Islet of Langerhans (tissue), 1 donor: Measurements from ENCODE around the gene ATP8A1.
A peak's percentile ranks its signal among the peaks of the same experiment; 100 is the strongest.
"Not testable (repeated sequence)": the region's sequence is repeated elsewhere in the genome, so short reads cannot be mapped to it uniquely, and the experiment has no call there.

Experiments
- FAIRE-seq: peaks from one replicate; lab custom pipeline; 2011; peaks lifted over from hg19 to GRCh38; lab: Jason Lieb, UNC

Gene ATP8A1

DNA sequence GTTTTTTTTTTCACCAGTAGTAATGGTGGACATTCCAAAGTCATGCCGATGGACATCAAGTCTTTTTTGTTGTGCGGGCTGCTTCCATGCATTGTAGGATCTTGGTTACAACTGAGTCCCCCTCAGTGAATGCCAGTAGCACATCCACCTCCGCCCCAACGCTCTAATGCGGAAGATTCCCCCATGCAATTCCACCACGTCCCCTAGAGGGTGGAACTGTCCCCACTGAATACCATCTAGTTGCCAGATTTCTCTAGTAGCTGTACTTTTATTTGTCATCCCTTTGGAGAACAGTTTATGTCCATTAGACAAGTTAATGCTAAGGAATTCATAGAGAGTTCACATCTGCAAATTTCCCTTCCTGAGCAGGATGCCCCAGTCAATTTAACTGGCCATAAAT, 252.9 kb downstream of the ATP8A1 start:
- no peak for FAIRE-seq

DNA sequence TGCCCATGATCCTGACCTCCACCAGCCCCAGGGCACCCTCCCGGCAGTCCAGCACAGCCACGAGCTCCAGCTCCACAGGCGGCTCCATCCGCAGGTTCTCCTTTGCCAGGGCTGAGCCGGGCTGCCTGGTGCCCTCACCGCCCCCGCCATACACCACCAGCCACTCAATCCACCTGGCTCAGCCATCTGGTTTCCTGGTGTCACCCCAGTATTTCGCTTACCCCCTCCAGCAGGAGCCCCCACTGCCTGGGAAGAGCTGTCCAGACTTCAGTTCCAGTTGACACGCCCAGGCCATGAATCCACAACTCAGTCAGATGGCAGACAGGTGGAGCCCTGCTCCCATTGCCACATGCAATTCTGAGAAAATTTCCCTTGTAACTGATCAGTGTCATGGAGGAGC, 255.7 kb downstream of the ATP8A1 start:
- FAIRE-seq: no peak

DNA sequence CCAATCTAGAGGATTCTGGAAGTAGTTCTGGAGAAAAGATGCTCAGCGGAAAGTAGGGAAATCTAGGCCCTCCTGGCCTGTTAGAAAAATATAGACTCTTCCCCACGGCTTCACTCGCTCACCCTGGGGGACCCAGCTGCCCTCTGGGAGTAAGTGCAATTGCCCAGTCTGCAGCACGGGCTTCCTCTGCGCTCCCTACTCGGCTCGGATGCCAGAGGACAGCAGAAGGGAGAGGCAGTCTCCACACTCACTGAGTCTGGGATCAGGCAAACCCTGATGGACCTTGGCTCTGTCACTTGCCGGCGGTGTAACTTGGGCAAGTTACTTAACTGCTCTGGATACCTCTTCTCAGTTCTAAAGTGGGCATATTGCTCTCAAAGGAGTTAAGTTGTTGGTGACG, 257.5 kb downstream of the ATP8A1 start:
- FAIRE-seq: no peak

DNA sequence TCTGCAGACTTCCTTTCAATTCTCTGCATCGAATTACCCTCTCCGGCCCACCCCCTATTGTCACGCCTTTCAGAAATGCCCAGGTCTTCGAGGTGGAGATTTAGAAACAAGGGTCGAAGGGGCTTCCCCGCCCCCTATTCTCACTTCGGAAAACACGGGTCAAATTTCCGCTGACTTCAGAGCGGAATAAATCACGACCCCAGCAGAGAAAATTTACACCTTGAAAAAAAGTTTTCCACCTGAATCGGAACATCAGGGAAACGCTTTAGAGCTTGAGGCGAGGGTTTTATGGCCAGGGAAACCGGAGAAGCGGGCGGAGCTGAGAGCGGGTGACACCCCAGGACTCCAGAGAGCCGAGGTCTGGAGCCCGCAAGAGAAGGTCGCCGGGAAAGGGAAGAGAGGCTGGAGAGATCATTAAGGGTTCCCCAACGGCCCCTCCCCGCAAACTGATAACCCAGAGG, 258.0 kb downstream of the ATP8A1 start:
- FAIRE-seq: no peak

DNA sequence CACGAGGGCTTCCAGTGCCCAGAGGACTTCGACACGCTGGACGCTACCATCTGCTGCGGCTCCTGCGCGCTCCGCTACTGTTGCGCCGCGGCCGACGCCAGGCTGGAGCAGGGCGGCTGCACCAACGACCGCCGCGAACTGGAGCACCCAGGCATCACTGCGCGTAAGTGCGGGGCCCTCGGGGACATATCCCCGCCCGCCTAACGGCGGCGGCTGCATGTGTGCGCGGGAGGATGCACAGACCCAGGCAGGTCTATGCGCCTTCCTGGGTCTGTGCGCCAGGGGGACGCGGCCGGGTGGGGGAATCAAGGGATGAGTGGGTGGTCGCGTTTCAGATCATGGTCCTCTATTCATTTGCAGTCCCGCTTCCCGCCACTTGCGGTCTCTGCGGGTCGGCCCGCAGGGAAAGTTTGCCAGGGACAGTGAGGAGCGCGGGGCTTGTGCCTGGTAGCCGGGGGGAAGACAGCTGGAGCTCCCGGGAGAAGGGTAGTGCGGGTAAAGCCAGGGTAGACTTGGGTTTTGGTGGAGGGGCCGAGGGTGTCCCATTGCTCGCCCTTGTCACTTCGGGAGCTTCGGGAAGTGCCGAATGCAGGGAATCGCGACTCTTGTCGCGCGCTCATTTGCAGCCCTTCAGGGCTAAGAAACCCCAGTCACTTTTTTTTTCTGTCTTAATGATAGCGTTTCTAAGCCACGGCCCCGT, 258.6 kb downstream of the ATP8A1 start:
- FAIRE-seq: no peak

DNA sequence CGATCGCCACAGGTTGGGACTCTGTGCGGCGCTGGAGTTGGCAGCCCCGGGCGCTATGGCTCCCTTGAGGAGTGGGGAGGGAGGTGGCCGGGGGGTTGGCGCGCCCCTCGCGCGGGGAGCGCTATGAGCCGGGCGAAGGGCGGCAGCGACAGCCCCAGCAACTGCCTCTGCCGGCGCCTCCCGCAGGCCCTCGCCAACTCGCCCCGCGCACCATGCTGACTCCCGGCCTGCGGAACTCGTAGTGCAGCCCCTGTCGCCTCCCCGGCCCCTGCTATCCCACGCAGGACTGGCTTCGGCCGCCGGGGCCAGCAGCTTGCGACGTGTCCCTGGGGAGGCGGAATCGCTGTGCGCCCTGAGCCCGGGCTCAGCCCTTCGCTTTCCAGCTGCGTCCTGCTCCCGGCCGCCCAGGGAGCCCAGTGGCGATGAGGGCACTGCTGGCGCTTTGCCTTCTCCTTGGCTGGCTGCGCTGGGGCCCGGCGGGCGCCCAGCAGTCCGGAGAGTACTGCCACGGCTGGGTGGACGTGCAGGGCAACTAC, 259.2 kb downstream of the ATP8A1 start:
- FAIRE-seq: no peak

DNA sequence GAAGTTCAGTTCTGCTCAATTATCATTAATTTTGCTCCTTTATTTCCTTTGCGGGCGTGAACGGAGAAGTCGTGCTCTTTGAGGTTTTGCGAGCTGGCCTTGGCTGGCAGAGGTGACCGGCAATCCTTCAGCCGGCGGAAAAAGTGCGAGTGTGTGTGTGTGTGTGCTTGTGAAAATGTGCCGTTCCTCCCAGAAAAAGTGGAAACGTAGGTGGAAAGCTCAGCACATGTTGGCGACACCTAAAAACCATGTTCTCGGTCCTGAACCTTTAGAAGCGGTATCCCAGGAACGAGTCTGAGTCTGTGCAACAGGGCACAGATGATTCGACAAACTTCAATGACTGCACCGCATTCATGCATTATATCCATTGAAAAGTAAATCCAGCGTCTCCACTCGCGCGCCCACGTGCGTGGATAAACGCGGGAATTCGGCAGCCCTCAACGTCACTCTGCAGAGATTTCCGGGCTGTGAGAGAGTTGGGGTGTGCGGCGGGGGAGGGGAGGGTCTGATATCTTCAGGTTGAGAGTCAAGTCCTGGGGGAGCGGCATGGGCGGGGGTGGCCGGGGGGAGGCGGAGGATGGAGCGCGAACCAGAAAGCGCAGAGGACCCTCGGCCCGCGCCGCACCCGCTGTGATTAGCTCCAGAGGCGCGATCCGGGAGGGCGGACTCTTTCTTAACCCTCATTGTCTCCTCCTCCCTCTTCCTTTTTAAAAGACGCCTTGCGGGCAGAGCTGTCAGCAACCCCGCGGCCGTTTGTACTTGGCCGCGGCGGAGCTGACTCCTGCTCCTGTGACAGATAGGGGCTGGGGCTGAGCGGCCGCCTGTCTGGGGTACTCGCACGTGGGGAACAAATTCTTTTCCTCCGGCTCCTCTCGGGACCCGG, 259.9 kb downstream of the ATP8A1 start, which contains the start of gene SHISA3:
Gene SHISA3, plus strand, starts transcription at position 737 of the 883 bp plus-strand sequence. CDS start 569 bp downstream, outside the sequence.
- no peak for FAIRE-seq

DNA sequence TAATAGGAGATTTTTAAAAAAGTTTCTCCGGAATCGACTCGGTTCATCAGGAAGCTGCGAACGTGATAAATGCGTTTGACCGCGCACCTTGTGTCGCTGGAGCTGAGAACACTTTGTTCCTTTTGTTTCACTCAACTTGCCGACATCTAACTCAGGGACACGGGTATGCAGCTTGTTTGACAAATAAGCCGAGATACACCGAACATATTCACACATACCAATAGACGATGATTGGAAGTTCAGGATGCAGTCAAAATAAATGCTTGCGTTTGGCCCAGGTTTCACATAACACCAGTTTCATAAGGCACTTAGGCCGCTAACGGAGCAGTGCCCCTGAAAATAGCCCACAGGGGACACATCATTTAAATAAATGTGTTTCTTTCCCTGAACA, 260.5 kb downstream of the ATP8A1 start:
- no peak for FAIRE-seq

DNA sequence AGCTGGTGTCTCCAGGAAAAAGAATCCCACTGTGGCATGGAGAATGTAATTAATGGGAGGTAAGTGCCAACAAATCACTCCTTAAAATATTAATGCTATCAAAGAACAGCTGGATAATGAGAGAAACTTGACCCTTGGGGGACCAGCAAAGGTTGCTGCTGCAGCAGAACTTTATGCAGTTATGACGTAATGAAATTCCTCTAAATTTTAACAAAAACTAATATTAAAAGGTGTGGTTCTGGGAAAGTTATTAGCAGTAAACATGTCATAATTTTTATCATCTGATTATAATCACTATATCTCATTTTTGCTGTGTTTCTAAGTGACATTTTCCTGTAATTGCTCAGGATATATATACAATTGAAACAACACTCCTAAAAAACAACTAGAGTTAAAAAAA, 261.3 kb downstream of the ATP8A1 start:
- no peak for FAIRE-seq

DNA sequence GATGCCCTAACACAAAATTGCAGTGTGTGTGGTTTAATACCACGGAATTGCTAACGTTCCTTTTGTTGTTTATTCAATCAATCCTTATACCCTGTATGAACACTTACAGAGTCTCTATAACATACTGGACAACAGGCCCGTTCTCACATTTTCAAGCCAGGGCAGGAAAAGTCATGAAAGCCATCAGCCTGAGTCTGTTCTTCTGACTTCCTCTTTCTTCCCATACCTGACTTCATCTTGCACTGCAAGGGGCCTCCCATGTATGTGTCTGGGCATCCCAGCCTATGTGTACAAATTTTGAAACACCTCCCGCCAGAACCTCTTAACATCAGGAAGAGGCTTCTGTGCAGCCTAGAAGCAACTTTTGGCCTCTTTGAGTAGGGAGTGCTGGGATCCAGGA, 264.5 kb downstream of the ATP8A1 start:
- no peak for FAIRE-seq

DNA sequence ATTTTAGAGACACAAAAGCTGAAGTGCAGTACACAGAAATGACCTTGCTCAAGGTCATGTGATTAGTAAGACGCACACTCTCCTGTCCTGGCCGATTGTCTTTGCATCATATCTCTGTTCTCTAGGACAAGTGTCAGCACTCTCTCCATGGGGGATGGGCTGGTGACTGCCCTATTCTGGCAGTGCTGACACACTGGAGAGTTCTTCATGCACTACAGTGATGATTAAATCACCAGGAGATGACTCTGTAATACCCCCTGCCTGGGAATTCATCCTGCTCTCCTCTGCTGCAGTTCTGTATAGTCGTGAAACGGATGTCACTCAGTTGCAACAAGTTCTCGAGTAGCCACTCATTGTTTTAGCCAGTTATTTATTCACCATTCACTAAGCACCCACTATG, 264.9 kb downstream of the ATP8A1 start:
- no peak for FAIRE-seq

DNA sequence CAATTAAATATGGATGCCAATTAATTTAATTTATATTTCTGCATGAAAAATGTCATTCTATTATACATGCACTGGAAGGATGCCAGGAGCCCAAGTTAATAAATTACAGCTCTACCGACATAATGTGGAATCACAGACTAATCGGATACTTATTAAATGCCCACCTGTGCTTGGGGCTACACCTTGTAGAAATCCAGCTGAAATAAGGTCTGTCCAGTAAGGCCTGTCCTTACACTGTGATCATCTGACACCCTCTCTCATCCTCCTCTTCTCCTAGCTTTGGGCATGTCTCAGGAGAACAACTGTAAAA, 265.6 kb downstream of the ATP8A1 start:
- no peak for FAIRE-seq

DNA sequence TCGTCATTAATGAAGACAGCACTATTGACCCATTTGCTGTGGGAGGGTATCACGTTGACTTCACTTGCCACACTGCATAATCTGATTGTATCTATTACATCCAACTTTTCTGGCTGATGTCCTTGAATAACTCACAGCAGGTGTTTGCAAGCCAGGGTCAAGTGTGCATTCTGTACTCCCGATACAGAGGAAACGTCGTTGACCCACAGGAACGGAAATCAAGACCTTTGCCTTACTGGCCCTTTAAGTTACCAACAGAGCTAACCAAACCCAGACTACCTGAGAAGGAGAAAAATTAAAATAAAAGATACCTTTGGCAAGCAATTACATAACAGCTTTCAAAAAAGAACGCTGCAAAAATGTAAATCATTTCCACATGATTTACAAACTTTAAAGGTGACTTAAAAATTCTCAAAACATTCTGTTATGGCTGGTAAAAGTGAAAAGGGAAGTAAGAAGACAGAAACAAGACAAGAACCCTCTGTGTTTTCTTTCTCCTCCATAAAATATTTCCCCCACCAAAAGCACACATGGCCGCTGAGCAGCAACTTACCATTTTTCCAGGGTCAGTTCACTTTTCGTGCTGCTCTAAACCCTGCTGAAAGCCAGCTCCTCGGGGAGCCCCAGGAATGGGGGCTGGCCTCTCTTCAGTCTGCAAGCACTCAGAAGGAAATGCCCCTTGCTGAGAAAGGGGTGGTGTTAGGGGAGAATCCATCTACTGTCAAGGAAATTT, 266.1 kb downstream of the ATP8A1 start:
- no peak for FAIRE-seq

DNA sequence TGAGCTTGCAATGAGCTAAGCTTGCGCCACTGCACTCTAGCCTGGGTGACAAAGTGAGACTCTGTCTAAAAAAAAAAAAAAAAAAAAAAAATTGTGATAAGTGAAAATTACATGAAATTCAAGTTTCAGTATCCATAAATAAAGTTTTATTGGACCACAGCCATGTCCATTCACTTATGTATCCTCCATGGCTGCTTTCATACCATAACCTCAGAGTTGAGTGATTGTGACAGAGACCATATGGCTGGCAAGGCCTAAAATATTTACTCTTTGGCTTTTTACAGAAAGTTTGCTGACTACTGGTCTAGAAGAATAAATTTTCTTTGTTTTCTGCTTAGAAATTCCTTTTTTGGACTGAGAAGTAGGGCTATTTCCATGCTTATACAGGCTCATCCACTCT, 271.4 kb downstream of the ATP8A1 start:
- FAIRE-seq: no peak

DNA sequence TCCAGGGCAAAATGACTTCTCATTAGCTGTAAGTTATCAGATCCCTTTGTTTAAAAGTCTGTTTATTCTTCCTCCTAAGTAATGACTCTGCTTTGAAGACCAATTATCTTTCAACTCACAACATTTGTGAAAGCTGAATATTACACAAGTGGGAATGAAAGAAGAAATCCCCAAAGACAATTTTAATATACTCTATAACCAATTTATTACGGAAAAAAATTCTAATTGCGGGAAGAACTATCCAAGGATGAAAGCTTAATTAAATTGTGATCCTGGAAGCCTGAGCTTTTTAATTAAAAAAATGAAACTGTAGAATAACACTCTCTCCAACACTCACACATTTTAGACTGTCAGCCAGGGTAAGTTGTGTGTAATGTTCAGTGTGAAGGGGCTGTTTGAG, 275.2 kb downstream of the ATP8A1 start:
- FAIRE-seq: no peak

DNA sequence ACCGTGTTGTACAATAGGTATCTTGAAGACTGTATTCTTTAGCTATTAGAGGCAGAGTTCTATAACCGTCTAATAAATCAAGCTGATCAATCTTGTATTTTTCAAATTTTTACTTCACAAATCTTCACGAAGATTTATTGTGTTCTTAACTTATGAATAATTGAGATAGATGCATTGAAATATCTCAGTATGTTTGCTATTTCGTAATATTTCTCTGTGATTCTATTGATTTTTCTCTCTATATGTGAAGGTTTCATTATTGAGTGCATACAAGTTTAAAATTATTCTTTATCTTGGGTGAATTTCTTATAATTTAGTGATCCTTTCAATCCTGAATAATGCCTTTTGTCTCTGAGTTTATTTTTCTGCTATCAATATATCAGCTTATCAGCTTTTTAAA, 279.4 kb downstream of the ATP8A1 start:
- no peak for FAIRE-seq

DNA sequence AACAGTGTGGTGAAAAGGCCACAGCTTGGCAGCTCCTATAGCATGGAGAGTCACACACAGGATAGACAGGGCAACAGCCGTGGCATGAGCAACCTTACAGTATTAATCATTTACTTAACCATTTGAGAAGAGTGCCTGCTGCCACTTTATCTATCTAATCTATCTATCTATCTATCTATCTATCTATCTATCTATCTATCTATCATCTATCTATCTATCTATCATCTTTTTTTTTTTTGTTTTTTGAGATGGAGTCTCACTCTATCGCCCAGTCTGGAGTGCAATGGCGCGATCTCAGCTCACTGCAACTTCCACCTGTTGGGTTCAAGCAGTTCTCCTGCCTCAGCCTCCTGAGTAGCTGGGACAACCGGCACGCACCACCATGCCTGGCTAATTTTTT, 284.6 kb downstream of the ATP8A1 start:
- not testable (repeated sequence) for FAIRE-seq

DNA sequence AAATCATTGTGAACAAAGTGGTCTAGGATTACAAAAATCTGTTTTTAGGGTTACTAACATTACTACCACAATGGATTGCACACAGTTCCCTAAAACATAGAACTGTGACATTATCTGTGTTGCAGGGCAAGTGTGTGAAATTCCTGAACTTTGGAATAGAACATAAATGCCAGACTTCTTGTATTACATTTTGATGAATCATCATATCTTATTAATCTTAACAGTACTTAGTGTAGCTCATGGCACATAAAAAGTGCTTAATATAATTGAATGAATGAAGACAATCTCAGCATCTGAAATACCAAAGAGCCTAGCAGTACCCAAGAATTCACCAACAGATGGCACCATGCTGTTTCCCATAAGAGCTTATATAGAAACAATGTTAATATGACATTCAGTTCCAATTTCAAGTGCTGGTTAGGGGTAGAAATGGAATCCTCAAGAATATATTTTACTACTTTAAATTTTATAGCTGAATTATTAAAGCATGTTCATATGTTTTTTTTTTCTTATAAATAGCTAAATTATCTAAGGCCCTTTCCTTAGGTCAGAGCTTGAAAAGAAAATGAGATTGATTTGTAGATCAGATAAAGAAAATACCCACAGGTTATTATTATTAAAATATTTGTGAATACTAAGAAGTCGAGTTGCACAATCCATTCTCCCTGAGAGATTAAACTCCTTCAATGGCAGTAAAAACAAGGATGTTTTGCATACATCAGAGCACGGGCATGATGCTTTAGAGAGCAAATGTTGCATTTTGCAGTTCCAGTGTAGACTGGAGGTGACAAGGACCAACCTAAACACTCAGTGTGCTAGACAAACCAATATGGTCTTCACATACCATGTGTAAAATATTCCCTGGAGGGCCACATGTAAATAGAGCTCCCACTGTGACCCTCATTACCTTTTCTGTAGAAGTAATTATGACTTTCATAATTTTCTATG, 285.3 kb downstream of the ATP8A1 start:
- FAIRE-seq: peak; percentile 99

DNA sequence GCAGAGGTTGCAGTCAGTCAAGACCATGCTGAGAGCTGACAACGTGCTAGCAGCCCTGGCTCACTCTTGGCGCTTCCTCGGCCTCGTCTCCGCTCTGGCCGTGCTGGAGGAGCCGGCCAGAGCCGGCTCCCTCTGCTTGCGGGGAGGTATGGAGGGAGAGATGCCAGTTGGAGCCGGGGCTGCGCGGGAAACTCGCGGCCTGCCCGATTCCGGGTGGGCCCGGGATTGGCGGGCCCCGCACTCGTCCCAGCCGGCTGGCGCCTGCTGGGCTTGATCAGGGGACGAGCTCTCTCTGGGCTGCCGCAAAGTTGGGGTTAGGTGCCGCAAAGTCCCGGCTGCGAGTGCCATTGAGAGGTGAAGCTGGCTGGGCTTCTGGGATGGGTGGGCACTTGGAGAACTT, 287.4 kb downstream of the ATP8A1 start:
- FAIRE-seq: no peak

DNA sequence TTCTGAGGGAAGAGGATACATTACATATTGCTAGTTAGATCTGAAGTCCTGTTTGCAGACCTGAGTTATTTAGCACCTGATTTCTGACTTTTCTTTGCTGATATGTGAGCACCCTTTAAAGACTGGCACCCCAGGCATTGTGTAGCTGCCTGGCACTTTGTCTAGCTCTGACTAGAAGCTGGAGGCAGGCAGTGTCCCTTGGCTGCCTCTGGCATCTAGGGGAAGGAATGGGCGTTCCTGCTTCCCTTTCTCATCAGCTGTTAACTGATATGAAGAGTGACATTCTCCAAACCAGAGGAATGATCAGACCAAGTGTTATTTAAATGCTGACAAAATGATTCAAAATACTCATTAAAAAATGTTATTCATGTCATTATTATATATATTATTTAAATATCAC, 289.9 kb downstream of the ATP8A1 start:
- no peak for FAIRE-seq

DNA sequence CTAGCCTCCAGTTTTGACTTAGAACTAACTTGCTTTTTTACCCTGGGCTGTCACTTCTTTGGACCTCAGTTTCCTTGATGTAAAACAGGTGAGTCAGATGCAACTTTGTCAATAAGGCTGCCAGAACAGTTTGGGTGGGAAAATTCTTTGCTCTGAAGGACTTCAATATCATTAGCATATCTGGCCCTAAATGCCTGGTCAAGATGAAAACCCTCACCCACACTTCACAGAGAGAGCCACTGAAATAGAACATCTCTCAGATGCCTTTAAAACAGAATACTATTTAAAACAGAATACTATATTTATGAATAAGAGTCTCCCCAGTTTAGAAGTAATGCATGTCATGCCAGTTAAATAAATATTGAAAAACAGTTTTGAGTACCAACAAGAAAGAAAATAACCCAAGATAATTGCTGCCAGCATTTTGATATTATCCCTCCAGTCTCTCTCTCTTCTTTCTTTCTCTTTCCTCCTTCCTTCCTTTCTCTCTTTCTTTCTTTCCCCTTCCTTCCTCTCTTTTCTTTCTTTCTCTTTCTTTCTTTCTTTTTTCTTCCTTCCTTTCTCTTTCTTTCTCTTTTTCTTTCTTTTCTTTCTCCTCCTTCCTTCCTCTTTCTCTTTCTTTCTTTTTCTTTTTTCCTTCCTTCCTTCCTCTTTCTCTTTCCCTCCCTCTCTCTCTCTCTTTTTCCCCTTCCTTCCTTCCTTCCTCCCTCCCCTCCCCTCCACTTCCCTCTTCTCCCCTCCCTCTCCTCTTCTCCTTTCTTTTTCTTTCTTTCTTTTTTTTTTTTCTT, 292.4 kb downstream of the ATP8A1 start:
- no peak for FAIRE-seq
